Measurements from ENCODE around the gene EAPP.
"Not testable (repeated sequence)": the region's sequence is repeated elsewhere in the genome, so short reads cannot be mapped to it uniquely, and the experiment has no call there.

The EAPP gene

GRCh38 chr14:34478261-34478660 lies 61.2 kb downstream of the EAPP start:
- no peak for DNase-seq

- not testable (repeated sequence) for DNase-seq
These were observed 63.5 kb downstream of the EAPP start for GRCh38 chr14:34476036-34476435.

- DNase-seq: no peak
These were observed 64.3 kb downstream of the EAPP start for GRCh38 chr14:34475163-34475562.

GRCh38 chr14:34474187-34474679 lies 65.3 kb downstream of the EAPP start:
- no peak for DNase-seq

GRCh38 chr14:34472706-34473279 lies 66.7 kb downstream of the EAPP start:
- DNase-seq: no peak

GRCh38 chr14:34470319-34470718 lies 69.2 kb downstream of the EAPP start:
- DNase-seq: no peak

- DNase-seq: no peak
These were observed 72.8 kb downstream of the EAPP start for GRCh38 chr14:34466691-34467090.

All from right hindlimb (tissue), 1 donor.